Activated CD8-positive, alpha-beta T cell treated with anti-CD3 and anti-CD28 coated beads for 36 hours (primary cell): ENCODE data around the gene LEMD2. TPM values are rescaled to one million over a fixed set of nuclear protein-coding genes. Genes with fewer than 3 reads are reported as not detected.

Experiments
- ATAC-seq: fragments of 200-7000 bp; cut with Tn5 transposase; one replicate; pipeline ENCODE4 v1.10.0; 2021; ENCODE audit warnings: mild to moderate bottlenecking, moderate library complexity
- CTCF ChIA-PET: fragments of 350-600 bp; sonication (Branson Sonifier 250); formaldehyde crosslinking; loops from one replicate; lab custom pipeline; 2021; ENCODE audit warnings: antibody characterized with exemption; lab: Charles Lee
- POLR2A ChIA-PET: fragments of 350-600 bp; sonication (Branson Sonifier 250); formaldehyde crosslinking; loops from one replicate; lab custom pipeline; 2021; ENCODE audit warnings: antibody characterized with exemption; lab: Charles Lee
- DNase-seq: peaks from one replicate; pipeline ENCODE4 v3.0.0-alpha.2; 2020
- H3K27ac Mint-ChIP-seq: one replicate; pipeline ENCODE4 v1.8.0; 2021; ENCODE audit warnings: mild to moderate bottlenecking, mixed read lengths
- H3K27me3 Mint-ChIP-seq: one replicate; pipeline ENCODE4 v1.8.0; 2021; ENCODE audit warnings: mixed read lengths
- H3K36me3 Mint-ChIP-seq: one replicate; pipeline ENCODE4 v1.8.0; 2021; ENCODE audit warnings: low read depth, mixed read lengths
- H3K4me1 Mint-ChIP-seq: one replicate; pipeline ENCODE4 v1.8.0; 2021; ENCODE audit warnings: low read depth, mixed read lengths
- H3K4me3 Mint-ChIP-seq: one replicate; pipeline ENCODE4 v1.8.0; 2021; ENCODE audit warnings: mild to moderate bottlenecking, moderate library complexity, mixed read lengths
- H3K9me3 Mint-ChIP-seq: one replicate; pipeline ENCODE4 v1.8.0; 2021; ENCODE audit warnings: mixed read lengths
- CTCF ChIP-seq: fragments of 200-600 bp; IDR thresholded peaks from one replicate; pipeline ENCODE4 v1.8.0; 2022; ENCODE audit warnings: antibody characterized with exemption, mild to moderate bottlenecking
- intact Hi-C: fragments of 100-400 bp; cut with micrococcal nuclease; formaldehyde crosslinking; loops from one replicate; pipeline ENCODE4 v1.10.0; 2022
- total RNA-seq, 2 experiments: library from RNA; stranded (reverse); gene quantifications; one replicate each; pipeline ENCODE4 v1.2.3, GENCODE V29; 2021

The LEMD2 gene
- total RNA-seq, 2 experiments from 2014 or later: 40.1 to 41.5 TPM

DNA sequence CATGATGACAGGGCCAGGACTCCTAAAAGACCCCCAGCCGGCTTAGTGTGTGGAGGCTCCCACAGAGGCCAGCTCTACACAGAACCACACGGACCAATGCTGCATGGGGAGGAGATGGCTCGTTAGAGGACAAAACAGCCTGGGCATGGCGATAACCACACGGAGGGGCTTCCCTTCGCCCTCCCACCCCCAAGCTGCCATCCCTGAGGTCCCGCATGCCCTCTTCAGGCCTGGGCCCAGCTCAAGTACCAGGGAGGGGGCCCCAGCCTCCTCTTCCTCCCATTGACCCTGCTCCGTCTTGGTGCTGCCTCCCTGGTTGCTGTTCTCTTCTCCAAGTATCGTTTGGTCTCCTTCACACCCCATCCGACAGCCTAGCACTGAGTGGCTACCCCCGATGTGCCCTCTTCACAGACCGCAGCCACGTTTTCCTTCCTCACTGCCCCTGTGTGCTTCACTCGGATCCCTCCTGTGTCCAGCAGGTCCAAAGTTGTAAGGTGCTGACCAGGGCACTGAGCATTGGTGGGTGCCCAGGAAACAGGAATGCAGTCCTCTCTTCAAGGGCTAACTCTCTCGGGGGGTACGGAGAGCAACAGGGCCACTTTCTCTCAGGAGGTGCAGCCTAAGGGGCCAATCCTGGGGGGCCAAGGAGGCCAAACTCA lies 24.4 kb upstream of the LEMD2 start:
- TF ChIP-seq CTCF: no peak
- Mint-ChIP-seq H3K4me3 (no peak overlapping the region), H3K27ac (no peak overlapping the region), H3K4me1 (no peaks in the 10 kb centered on the region), H3K9me3 (no peaks in the 10 kb centered on the region), H3K36me3 (no peaks in the 10 kb centered on the region), H3K27me3 (peaks cover 48% of the 10 kb centered on the region)
- ChIA-PET POLR2A (no interaction called here), CTCF (no interaction called here)
- intact Hi-C loops: no loop called here
- no peak for DNase-seq
- ATAC-seq: no peak

DNA sequence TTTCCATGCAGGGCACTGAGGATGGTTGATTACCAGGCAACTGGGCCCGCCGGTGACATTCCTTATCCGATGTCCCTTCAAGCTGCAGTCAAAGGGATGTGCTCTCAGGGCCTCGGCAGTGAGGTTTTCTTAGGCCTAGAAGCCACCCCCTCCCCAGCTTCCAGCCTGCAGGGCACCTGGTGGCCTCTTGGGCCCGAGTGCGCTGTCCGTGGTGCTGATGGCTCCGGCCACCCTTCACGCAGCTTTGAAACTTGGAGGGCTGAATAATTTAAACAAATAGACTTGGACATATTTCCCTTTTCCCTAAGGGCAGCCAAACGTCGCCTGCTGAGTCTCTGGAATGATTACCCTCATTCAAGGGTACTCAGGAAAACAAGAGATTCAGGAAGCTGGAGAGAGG lies 23.7 kb upstream of the LEMD2 start:
- no peak for TF ChIP-seq CTCF
- CTCF ChIA-PET: interaction anchor here (0.8 to 1.3 kb wide), 3 partner anchors 66 to 215 kb away, joined by 3 to 4 read pairs (median 3); no protein-coding TSS in a partner anchor
- intact Hi-C loops: no loop called here

DNA sequence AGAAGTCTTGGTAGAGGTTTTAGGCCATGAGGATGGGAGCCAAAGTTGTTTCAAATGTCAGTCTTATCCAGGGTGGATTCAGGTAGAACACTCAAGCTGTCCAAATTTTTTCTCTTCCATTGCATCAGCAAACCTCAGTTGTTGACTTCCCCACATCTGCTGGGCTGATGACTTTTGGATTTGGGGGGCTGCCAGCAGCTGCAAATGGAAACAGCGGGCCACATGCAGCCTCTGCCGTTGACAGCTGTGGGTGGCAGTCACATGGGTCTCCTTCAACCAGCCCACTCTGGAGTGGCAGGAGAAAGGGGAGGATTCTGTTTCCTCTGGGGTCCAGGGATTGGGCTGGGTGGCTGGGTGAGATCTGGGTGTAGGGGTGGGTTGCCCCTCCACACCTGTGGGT lies 20.7 kb upstream of the LEMD2 start:
- Mint-ChIP-seq H3K36me3 (no peaks in the 10 kb centered on the region), H3K4me3 (no peak overlapping the region), H3K9me3 (no peaks in the 10 kb centered on the region), H3K4me1 (peaks cover 14% of the 10 kb centered on the region), H3K27me3 (peaks cover 49% of the 10 kb centered on the region), H3K27ac (no peak overlapping the region)
- TF ChIP-seq CTCF: no peak
- POLR2A ChIA-PET: no interaction called here
- intact Hi-C loops: no loop called here
- ATAC-seq (no peak), DNase-seq (no peak)
- CTCF ChIA-PET: no interaction called here

More for the DNA sequence above, 23.7 kb upstream of the LEMD2 start:
- Mint-ChIP-seq H3K9me3 (no peaks in the 10 kb centered on the region), H3K36me3 (no peaks in the 10 kb centered on the region), H3K27me3 (peaks cover 55% of the 10 kb centered on the region), H3K4me1 (peaks cover 7% of the 10 kb centered on the region), H3K27ac (no peak overlapping the region), H3K4me3 (no peak overlapping the region)
- no peak for ATAC-seq
- peak; percentile 58 for DNase-seq
- POLR2A ChIA-PET: no interaction called here

DNA sequence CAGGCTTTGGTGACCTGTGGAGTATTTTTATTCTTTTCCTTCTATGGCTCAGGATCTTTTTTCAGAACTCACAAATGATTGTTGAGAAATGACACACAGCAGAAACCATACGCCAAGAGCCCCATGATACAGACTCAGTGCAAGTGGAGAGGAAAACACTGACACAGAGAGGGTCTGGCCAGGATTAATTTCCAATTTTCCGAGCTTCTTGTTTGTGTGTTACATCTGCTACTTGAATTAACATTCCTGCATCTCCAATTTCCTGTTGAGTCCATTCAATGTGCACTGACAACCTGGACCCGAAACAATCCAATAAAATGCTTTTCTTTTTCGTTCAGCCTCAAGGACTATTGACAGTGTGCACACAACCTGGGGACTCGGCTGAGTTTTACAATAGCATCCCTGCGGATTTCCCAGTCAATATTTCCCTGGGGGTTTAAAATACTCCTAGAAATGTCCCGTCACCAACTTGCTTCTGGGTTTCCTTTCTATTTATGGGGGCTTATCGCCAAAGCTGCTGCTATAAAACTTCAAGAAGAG lies 19.8 kb upstream of the LEMD2 start:
- ATAC-seq (no peak), DNase-seq (no peak)
- Mint-ChIP-seq H3K27ac (no peak overlapping the region), H3K9me3 (no peaks in the 10 kb centered on the region), H3K36me3 (no peaks in the 10 kb centered on the region), H3K4me3 (no peak overlapping the region), H3K4me1 (peaks cover 14% of the 10 kb centered on the region), H3K27me3 (peaks cover 48% of the 10 kb centered on the region)
- ChIA-PET CTCF (no interaction called here), POLR2A (interaction anchor here (1.6 kb wide), 1 partner anchor 21 kb away, joined by 3 read pairs; no protein-coding TSS in a partner anchor)
- intact Hi-C loops: no loop called here
- TF ChIP-seq CTCF: no peak

- H3K27ac Mint-ChIP-seq: no peak overlapping the region
- H3K4me3 Mint-ChIP-seq: no peak overlapping the region
- ATAC-seq: no peak
- peaks cover 14% of the 10 kb centered on the region for H3K4me1 Mint-ChIP-seq
- DNase-seq: no peak
- ChIA-PET CTCF (no interaction called here), POLR2A (interaction anchor here (1.6 kb wide), 1 partner anchor 20 kb away, joined by 3 read pairs; no protein-coding TSS in a partner anchor)
- no peaks in the 10 kb centered on the region for H3K36me3 Mint-ChIP-seq
- no peak for TF ChIP-seq CTCF
- intact Hi-C loops: no loop called here
- H3K9me3 Mint-ChIP-seq: no peaks in the 10 kb centered on the region
- H3K27me3 Mint-ChIP-seq: peaks cover 43% of the 10 kb centered on the region
These were observed 18.7 kb upstream of the LEMD2 start for GRCh38 chr6:33807606-33808005.
